Measurements from ENCODE around the gene STRA6.

DNA sequence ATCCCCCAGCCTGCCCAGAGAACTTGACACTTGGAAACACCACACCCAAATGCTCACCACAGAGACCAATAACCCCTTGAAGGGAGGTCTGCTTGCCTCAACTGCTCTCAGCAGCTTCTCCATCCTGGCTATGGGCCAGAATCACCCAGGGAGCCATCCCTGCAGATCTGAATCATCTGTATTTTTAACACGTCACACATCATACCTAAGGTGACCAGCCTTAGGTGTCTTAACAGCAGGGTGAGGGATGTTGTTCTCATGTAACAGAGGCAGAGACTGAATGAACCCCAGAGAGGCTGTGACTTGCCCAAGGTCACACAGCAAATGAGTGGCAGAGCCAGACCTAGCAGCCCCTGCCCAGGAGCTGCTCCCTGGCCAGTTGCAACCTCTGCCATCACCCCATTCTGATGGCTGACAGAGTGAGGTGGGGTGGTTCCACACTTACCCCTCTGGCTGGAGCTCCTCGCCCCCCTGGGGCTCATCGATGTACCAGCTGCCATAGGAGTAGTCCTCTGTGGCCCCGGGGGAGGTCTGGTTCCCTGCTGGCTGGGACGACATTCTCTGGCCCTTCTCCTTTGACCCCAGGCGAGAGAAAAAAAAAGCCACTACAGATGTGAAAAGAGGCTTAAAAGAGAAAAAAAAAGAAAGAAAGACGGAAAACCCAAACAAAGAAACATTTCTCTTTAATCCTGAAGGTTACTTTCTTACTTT lies 722 bp downstream of the STRA6 start:
- TF ChIP-seq POLR2A (IDR thresholded peaks at IDR 0.05; ENCODE audit: low read length) (no peak), GATA1 (IDR thresholded peaks at IDR 0.05; ENCODE audit: low read depth, low read length) (no peak)

All from erythroblast (primary cell).